Right cardiac atrium (tissue), 5 donors: ENCODE data around the gene RNF145. TPM values are rescaled to one million over a fixed set of nuclear protein-coding genes. Genes with fewer than 3 reads are reported as not detected.

Source experiments
- ATAC-seq, 2 donors: fragments of 200-7000 bp; cut with Tn5 transposase; one replicate each; pipeline versions ENCODE4 v1.8.0 to v1.9.1; 2020; ENCODE audit warnings: moderate library complexity in 2 of 2, mild to moderate bottlenecking in 1 of 2
- DNase-seq, 3 donors: peaks; one replicate each; pipeline ENCODE4 v3.0.0-alpha.2; 2020
- H3K27ac ChIP-seq: one replicate; pipeline ENCODE4 v1.5.1; 2013; ENCODE audit warnings: mild to moderate bottlenecking, low read length, control low read depth, moderate library complexity
- H3K27me3 ChIP-seq: one replicate; pipeline ENCODE4 v1.6.1; 2013; ENCODE audit not compliant: control insufficient read depth, insufficient read depth
- H3K4me1 ChIP-seq: one replicate; pipeline ENCODE4 v1.6.1; 2013; ENCODE audit warnings: low read length; ENCODE audit not compliant: control insufficient read depth, insufficient read depth
- H3K4me3 ChIP-seq: one replicate; pipeline ENCODE4 v1.5.1; 2013; ENCODE audit warnings: low read length, control low read depth
- H3K9me3 ChIP-seq: one replicate; pipeline ENCODE4 v1.6.1; 2013; ENCODE audit warnings: low read length; ENCODE audit not compliant: control insufficient read depth
- WGBS: extraction: QIAGEN DNeasy Blood & Tissue Kit; methylation state at CpG from one replicate; pipeline ENCODE4 v1.1.7; 2013; 5-methylcytosine and 5-hydroxymethylcytosine counted together
- intact Hi-C, 4 donors: fragments of 100-400 bp; cut with DNase I; formaldehyde crosslinking; loops; one replicate each; pipeline versions ENCODE4 v1.11.0 to v1.14.0; 2022 to 2023
- polyA plus RNA-seq: library from polyadenylated mRNA; stranded (reverse); fragments of 200-250 nt; gene quantifications from one replicate; pipeline ENCODE4 v1.2.3, GENCODE V29; 2013
- total RNA-seq, 4 donors: library from RNA; stranded (reverse); fragmentation: NEBNext Ultra II Directional; extraction: Animal tissue kit (Norgen Biotek cat#: 25700); gene quantifications; one replicate each; pipeline ENCODE4 v1.2.1, GENCODE V29; 2021
- donor health status: healthy with polysubstance abuse.
- donor health status: DM: no; HTN: yes; CAD: no.
- donor health status: DM: no; HTN: no; CAD: no.
- donor health status: DM: no; HTN: yes; CAD: no; lungs with severe emphysema.
- donor health status: DM: yes; HTN: yes; CAD: no.

Gene RNF145
- total and polyA plus RNA-seq, 5 donors: 16.4 to 31.9 (median 26.6) TPM

- 96% methylated on average over 3 of the region's 3 CpGs for WGBS
Measured at GRCh38 chr5:159187719-159188118, 21.6 kb downstream of the RNF145 start.

GRCh38 chr5:159186319-159186718 lies 23.0 kb downstream of the RNF145 start:
- H3K9me3 ChIP-seq: no peaks in the 10 kb centered on the region
- intact Hi-C loops: no loop called here
- H3K27me3 ChIP-seq: no peaks in the 10 kb centered on the region
- 87% methylated on average over 4 of the region's 4 CpGs for WGBS
- no peak for ATAC-seq
- H3K27ac ChIP-seq: no peak overlapping the region
- no peaks in the 10 kb centered on the region for H3K4me1 ChIP-seq
- DNase-seq: no peak
- no peak overlapping the region for H3K4me3 ChIP-seq

More at GRCh38 chr5:159187719-159188118, 21.6 kb downstream of the RNF145 start:
- DNase-seq: no peak
- Histone ChIP-seq H3K27ac (no peak overlapping the region), H3K4me1 (no peaks in the 10 kb centered on the region), H3K9me3 (no peaks in the 10 kb centered on the region), H3K27me3 (no peaks in the 10 kb centered on the region), H3K4me3 (no peak overlapping the region)
- intact Hi-C loops: no loop called here
- ATAC-seq: no peak

GRCh38 chr5:159185773-159186172 lies 23.6 kb downstream of the RNF145 start:
- H3K27me3 ChIP-seq: no peaks in the 10 kb centered on the region
- no peaks in the 10 kb centered on the region for H3K9me3 ChIP-seq
- peaks cover under 1% of the 10 kb centered on the region for H3K4me1 ChIP-seq
- DNase-seq: peak in 1 of 3 donors; percentile 16
- intact Hi-C loops: no loop called here
- no peak overlapping the region for H3K27ac ChIP-seq
- 93% methylated on average over 10 of the region's 10 CpGs for WGBS
- no peak overlapping the region for H3K4me3 ChIP-seq
- ATAC-seq: no peak

GRCh38 chr5:159184858-159185381 lies 24.4 kb downstream of the RNF145 start:
- Histone ChIP-seq H3K27ac (no peak overlapping the region), H3K27me3 (no peaks in the 10 kb centered on the region), H3K4me3 (no peak overlapping the region), H3K9me3 (no peaks in the 10 kb centered on the region), H3K4me1 (peaks cover 5% of the 10 kb centered on the region)
- WGBS: 48% methylated on average over 4 of the region's 4 CpGs
- intact Hi-C loops: no loop called here
- DNase-seq (no peak), ATAC-seq (peak; percentile 43 to 59)

- no peaks in the 10 kb centered on the region for H3K9me3 ChIP-seq
- H3K27ac ChIP-seq: no peak overlapping the region
- intact Hi-C loops: no loop called here
- ATAC-seq: no peak
- 78% methylated on average over 3 of the region's 3 CpGs for WGBS
- H3K27me3 ChIP-seq: no peaks in the 10 kb centered on the region
- peaks cover 5% of the 10 kb centered on the region for H3K4me1 ChIP-seq
- DNase-seq: no peak
- H3K4me3 ChIP-seq: no peak overlapping the region
Measured at GRCh38 chr5:159184236-159184635, 25.1 kb downstream of the RNF145 start.

GRCh38 chr5:159183247-159183646 lies 26.1 kb downstream of the RNF145 start:
- Histone ChIP-seq H3K9me3 (no peaks in the 10 kb centered on the region), H3K27ac (no peak overlapping the region), H3K4me1 (peaks cover 5% of the 10 kb centered on the region), H3K4me3 (no peak overlapping the region), H3K27me3 (no peaks in the 10 kb centered on the region)
- ATAC-seq (no peak), DNase-seq (no peak)
- intact Hi-C loops: no loop called here
- 91% methylated on average over 1 of the region's 1 CpG for WGBS

GRCh38 chr5:159182691-159183090 lies 26.7 kb downstream of the RNF145 start:
- Histone ChIP-seq H3K27me3 (no peaks in the 10 kb centered on the region), H3K27ac (no peak overlapping the region), H3K4me1 (peaks cover 5% of the 10 kb centered on the region), H3K9me3 (no peaks in the 10 kb centered on the region), H3K4me3 (no peak overlapping the region)
- DNase-seq: no peak
- ATAC-seq: no peak
- 59% methylated on average over 1 of the region's 1 CpG for WGBS
- intact Hi-C loops: no loop called here

GRCh38 chr5:159181651-159182050 lies 27.7 kb downstream of the RNF145 start:
- intact Hi-C loops: no loop called here
- H3K27ac ChIP-seq: no peak overlapping the region
- peaks cover 5% of the 10 kb centered on the region for H3K4me1 ChIP-seq
- no peaks in the 10 kb centered on the region for H3K27me3 ChIP-seq
- no peak overlapping the region for H3K4me3 ChIP-seq
- H3K9me3 ChIP-seq: no peaks in the 10 kb centered on the region
- no peak for ATAC-seq
- no peak for DNase-seq
- 91% methylated on average over 4 of the region's 4 CpGs for WGBS

- no peak overlapping the region for H3K4me3 ChIP-seq
- no peaks in the 10 kb centered on the region for H3K27me3 ChIP-seq
- DNase-seq (no peak), ATAC-seq (no peak)
- no peaks in the 10 kb centered on the region for H3K9me3 ChIP-seq
- peaks cover 5% of the 10 kb centered on the region for H3K4me1 ChIP-seq
- intact Hi-C loops: no loop called here
- no peak overlapping the region for H3K27ac ChIP-seq
Measured at GRCh38 chr5:159181152-159181551, 28.2 kb downstream of the RNF145 start.

- ATAC-seq: no peak
- Histone ChIP-seq H3K4me3 (no peak overlapping the region), H3K4me1 (peaks cover 7% of the 10 kb centered on the region), H3K9me3 (no peaks in the 10 kb centered on the region), H3K27me3 (no peaks in the 10 kb centered on the region), H3K27ac (peak overlapping the region; percentile 52)
- WGBS: 51% methylated on average over 3 of the region's 3 CpGs
- DNase-seq: no peak
- intact Hi-C loops: no loop called here
Measured at GRCh38 chr5:159179529-159180305, 29.6 kb downstream of the RNF145 start.

GRCh38 chr5:159178978-159179377 lies 30.4 kb downstream of the RNF145 start:
- ATAC-seq (peak; percentile 87 to 92), DNase-seq (peak in 1 of 3 donors; percentile 21)
- Histone ChIP-seq H3K4me3 (no peak overlapping the region), H3K27ac (no peak overlapping the region), H3K9me3 (no peaks in the 10 kb centered on the region), H3K27me3 (no peaks in the 10 kb centered on the region), H3K4me1 (peaks cover 7% of the 10 kb centered on the region)
- WGBS: 29% methylated on average over 2 of the region's 2 CpGs
- intact Hi-C loops: no loop called here
